GM23338 (cell line): ENCODE measurements around the gene POLA1. TPM values are rescaled to one million over a fixed set of nuclear protein-coding genes. Genes with fewer than 3 reads are reported as not detected.

Experiments
- ATAC-seq: fragments of 200-7000 bp; cut with Tn5 transposase; 3 replicates; pipeline ENCODE4 v1.9.1; 2020
- DNase-seq: peaks from one replicate; pipeline ENCODE4 v3.0.0-alpha.2; 2015; ENCODE audit warnings: low spot score
- H2AFZ ChIP-seq: fragments of 200-600 bp; sonication (generic); 2 replicates; pipeline ENCODE4 v1.8.0; 2016; ENCODE audit warnings: antibody characterized with exemption, mild to moderate bottlenecking, moderate library complexity
- H3F3A ChIP-seq: fragments of 200-600 bp; sonication (generic); replicated peaks from 2 replicates; pipeline ENCODE4 v1.8.0; 2017; ENCODE audit warnings: antibody characterized with exemption, mixed run types, low read depth
- H3K27ac ChIP-seq: fragments of 200-600 bp; sonication (generic); 2 replicates; pipeline ENCODE4 v1.6.1; 2016; ENCODE audit warnings: low read depth
- H3K27me3 ChIP-seq: fragments of 200-600 bp; sonication (generic); 2 replicates; pipeline ENCODE4 v1.8.0; 2016; ENCODE audit warnings: mild to moderate bottlenecking, mixed run types, moderate library complexity; ENCODE audit not compliant: insufficient read depth
- H3K36me3 ChIP-seq: fragments of 200-600 bp; sonication (generic); 2 replicates; pipeline ENCODE4 v1.8.0; 2016; ENCODE audit warnings: mild to moderate bottlenecking; ENCODE audit not compliant: insufficient read depth
- H3K4me1 ChIP-seq: fragments of 200-600 bp; sonication (generic); 2 replicates; pipeline ENCODE4 v1.8.0; 2016; ENCODE audit warnings: mild to moderate bottlenecking, moderate library complexity; ENCODE audit not compliant: insufficient read depth
- H3K4me2 ChIP-seq: fragments of 200-600 bp; sonication (generic); 2 replicates; pipeline ENCODE4 v1.7.1; 2017; ENCODE audit warnings: mixed run types
- H3K4me3 ChIP-seq: fragments of 200-600 bp; sonication (generic); 2 replicates; pipeline ENCODE4 v1.6.1; 2016; ENCODE audit warnings: mixed run types
- H3K79me2 ChIP-seq: fragments of 200-600 bp; sonication (generic); replicated peaks from 2 replicates; pipeline ENCODE4 v1.8.0; 2017; ENCODE audit warnings: mild to moderate bottlenecking; ENCODE audit not compliant: insufficient read depth
- H3K9me2 ChIP-seq: fragments of 200-600 bp; sonication (generic); 2 replicates; pipeline ENCODE4 v1.8.0; 2017; ENCODE audit not compliant: insufficient read depth
- H4K20me1 ChIP-seq: fragments of 200-600 bp; sonication (generic); replicated peaks from 2 replicates; pipeline ENCODE4 v1.8.0; 2017; ENCODE audit warnings: mild to moderate bottlenecking; ENCODE audit not compliant: insufficient read depth
- H3K27ac Mint-ChIP-seq: 2 replicates; pipeline ENCODE4 v1.8.0; 2020; ENCODE audit warnings: inconsistent platforms, mild to moderate bottlenecking, moderate library complexity, mixed read lengths
- H3K27me3 Mint-ChIP-seq: 3 replicates; pipeline ENCODE4 v1.8.0; 2022; ENCODE audit warnings: low read depth, mild to moderate bottlenecking, moderate library complexity, mixed read lengths, inconsistent platforms; ENCODE audit not compliant: insufficient read depth, poor library complexity
- H3K36me3 Mint-ChIP-seq: 3 replicates; pipeline ENCODE4 v1.8.0; 2021; ENCODE audit warnings: low read depth, mild to moderate bottlenecking, inconsistent platforms, moderate library complexity, mixed read lengths
- H3K4me1 Mint-ChIP-seq: 3 replicates; pipeline ENCODE4 v1.8.0; 2020; ENCODE audit warnings: mild to moderate bottlenecking, inconsistent platforms, mixed read lengths
- H3K4me3 Mint-ChIP-seq: 3 replicates; pipeline ENCODE4 v1.8.0; 2021; ENCODE audit warnings: moderate library complexity, mild to moderate bottlenecking, inconsistent platforms, mixed read lengths
- H3K9me3 Mint-ChIP-seq: 3 replicates; pipeline ENCODE4 v1.8.0; 2020; ENCODE audit warnings: moderate library complexity, mild to moderate bottlenecking, inconsistent platforms, mixed read lengths
- CREB1 ChIP-seq: fragments of 250-450 bp; sonication (Bioruptor Pico); IDR thresholded peaks from 2 replicates; pipeline ENCODE4 v1.5.0; 2020; ENCODE audit warnings: low read depth, mild to moderate bottlenecking, moderate library complexity
- EZH2 ChIP-seq: fragments of 200-600 bp; sonication (generic); IDR thresholded peaks from one replicate; pipeline ENCODE4 v1.8.0; 2017; ENCODE audit warnings: antibody characterized with exemption, mild to moderate bottlenecking, low read depth; ENCODE audit not compliant: unreplicated experiment
- NANOG ChIP-seq: IDR thresholded peaks from 2 replicates; pipeline ENCODE4 v1.6.1; 2016; ENCODE audit warnings: antibody characterized with exemption, borderline replicate concordance
- POLR2AphosphoS5 ChIP-seq: IDR thresholded peaks from 2 replicates; pipeline ENCODE4 v1.6.1; 2016; ENCODE audit warnings: antibody characterized with exemption, low read depth
- STAT1 ChIP-seq: IDR thresholded peaks from one replicate; pipeline ENCODE4 v1.6.1; 2016; ENCODE audit warnings: antibody characterized with exemption; ENCODE audit not compliant: unreplicated experiment
- ZNF114 ChIP-seq: fragments of 250-450 bp; sonication (Bioruptor Pico); IDR thresholded peaks from 2 replicates; pipeline ENCODE4 v1.5.0; 2020; ENCODE audit warnings: mild to moderate bottlenecking, moderate library complexity
- polyA plus RNA-seq: library from polyadenylated mRNA; unstranded; fragments of >200 nt; fragmentation: Nextera tagmentation; extraction: Ambion mirVana; gene quantifications from 2 replicates; pipeline ENCODE4 v1.2.1, GENCODE V29; 2016
- total RNA-seq: library from RNA; depleted of rRNA; stranded (reverse); fragments of >200 nt; shearing (Covaris generic); gene quantifications from 2 replicates; pipeline ENCODE4 v1.2.3, GENCODE V29; 2014
- TF ChIP-seq, protein P1 (sequence below): fragments of 250-450 bp; sonication (Bioruptor Pico); IDR thresholded peaks from 2 replicates; pipeline ENCODE4 v1.5.0; 2020; ENCODE audit warnings: mild to moderate bottlenecking, moderate library complexity
- TF ChIP-seq, protein P2 (sequence below): IDR thresholded peaks from 2 replicates; pipeline ENCODE4 v1.6.1; 2016; ENCODE audit warnings: antibody characterized with exemption
- TF ChIP-seq, protein P3 (sequence below), 2 experiments: fragments of 200-600 bp in 1 of 2; sonication (generic) in 1 of 2; conservative IDR thresholded peaks; 2 replicates each; pipeline versions ENCODE4 v1.5.1 to v1.6.1; 2016 to 2017; ENCODE audit warnings: antibody characterized with exemption in 2 of 2, low read depth in 2 of 2, mild to moderate bottlenecking in 2 of 2, moderate library complexity in 1 of 2

The POLA1 gene
- total and polyA plus RNA-seq, 2 experiments from 2014 or later: 12.6 to 36.6 TPM

DNA sequence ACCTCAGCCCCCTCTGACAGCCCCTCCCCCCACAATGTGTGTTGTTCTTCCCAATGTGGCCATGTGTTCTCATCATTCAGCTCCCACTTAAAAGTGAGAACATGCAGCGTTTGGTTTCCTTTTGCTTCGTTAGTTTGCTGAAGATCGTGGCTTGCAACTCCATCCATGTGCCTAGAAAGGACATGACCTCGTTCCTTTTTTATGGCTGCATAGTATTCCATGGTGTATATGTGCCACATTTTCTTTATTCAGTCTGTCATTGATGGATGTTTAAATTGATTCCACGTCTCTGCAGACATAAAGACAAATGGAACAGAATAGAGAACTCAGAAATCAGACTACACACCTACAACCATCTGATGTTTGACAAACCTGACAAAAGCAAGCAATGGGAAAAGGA is 276.1 kb downstream of the POLA1 start (continued):
- TF ChIP-seq, protein P1, sequence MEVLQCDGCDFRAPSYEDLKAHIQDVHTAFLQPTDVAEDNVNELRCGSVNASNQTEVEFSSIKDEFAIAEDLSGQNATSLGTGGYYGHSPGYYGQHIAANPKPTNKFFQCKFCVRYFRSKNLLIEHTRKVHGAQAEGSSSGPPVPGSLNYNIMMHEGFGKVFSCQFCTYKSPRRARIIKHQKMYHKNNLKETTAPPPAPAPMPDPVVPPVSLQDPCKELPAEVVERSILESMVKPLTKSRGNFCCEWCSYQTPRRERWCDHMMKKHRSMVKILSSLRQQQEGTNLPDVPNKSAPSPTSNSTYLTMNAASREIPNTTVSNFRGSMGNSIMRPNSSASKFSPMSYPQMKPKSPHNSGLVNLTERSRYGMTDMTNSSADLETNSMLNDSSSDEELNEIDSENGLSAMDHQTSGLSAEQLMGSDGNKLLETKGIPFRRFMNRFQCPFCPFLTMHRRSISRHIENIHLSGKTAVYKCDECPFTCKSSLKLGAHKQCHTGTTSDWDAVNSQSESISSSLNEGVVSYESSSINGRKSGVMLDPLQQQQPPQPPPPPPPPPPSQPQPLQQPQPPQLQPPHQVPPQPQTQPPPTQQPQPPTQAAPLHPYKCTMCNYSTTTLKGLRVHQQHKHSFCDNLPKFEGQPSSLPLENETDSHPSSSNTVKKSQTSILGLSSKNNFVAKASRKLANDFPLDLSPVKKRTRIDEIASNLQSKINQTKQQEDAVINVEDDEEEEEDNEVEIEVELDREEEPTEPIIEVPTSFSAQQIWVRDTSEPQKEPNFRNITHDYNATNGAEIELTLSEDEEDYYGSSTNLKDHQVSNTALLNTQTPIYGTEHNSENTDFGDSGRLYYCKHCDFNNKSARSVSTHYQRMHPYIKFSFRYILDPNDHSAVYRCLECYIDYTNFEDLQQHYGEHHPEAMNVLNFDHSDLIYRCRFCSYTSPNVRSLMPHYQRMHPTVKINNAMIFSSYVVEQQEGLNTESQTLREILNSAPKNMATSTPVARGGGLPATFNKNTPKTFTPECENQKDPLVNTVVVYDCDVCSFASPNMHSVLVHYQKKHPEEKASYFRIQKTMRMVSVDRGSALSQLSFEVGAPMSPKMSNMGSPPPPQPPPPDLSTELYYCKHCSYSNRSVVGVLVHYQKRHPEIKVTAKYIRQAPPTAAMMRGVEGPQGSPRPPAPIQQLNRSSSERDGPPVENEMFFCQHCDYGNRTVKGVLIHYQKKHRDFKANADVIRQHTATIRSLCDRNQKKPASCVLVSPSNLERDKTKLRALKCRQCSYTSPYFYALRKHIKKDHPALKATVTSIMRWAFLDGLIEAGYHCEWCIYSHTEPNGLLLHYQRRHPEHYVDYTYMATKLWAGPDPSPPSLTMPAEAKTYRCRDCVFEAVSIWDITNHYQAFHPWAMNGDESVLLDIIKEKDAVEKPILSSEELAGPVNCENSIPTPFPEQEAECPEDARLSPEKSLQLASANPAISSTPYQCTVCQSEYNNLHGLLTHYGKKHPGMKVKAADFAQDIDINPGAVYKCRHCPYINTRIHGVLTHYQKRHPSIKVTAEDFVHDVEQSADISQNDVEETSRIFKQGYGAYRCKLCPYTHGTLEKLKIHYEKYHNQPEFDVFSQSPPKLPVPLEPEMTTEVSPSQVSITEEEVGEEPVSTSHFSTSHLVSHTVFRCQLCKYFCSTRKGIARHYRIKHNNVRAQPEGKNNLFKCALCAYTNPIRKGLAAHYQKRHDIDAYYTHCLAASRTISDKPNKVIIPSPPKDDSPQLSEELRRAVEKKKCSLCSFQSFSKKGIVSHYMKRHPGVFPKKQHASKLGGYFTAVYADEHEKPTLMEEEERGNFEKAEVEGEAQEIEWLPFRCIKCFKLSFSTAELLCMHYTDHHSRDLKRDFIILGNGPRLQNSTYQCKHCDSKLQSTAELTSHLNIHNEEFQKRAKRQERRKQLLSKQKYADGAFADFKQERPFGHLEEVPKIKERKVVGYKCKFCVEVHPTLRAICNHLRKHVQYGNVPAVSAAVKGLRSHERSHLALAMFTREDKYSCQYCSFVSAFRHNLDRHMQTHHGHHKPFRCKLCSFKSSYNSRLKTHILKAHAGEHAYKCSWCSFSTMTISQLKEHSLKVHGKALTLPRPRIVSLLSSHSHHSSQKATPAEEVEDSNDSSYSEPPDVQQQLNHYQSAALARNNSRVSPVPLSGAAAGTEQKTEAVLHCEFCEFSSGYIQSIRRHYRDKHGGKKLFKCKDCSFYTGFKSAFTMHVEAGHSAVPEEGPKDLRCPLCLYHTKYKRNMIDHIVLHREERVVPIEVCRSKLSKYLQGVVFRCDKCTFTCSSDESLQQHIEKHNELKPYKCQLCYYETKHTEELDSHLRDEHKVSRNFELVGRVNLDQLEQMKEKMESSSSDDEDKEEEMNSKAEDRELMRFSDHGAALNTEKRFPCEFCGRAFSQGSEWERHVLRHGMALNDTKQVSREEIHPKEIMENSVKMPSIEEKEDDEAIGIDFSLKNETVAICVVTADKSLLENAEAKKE: no peak
- TF ChIP-seq NANOG (no peak), STAT1 (no peak), ZNF114 (CRISPR knock-in tag) (no peak), POLR2AphosphoS5 (no peak), EZH2 (no peak), CREB1 (CRISPR knock-in tag) (no peak)
- TF ChIP-seq, protein P2, sequence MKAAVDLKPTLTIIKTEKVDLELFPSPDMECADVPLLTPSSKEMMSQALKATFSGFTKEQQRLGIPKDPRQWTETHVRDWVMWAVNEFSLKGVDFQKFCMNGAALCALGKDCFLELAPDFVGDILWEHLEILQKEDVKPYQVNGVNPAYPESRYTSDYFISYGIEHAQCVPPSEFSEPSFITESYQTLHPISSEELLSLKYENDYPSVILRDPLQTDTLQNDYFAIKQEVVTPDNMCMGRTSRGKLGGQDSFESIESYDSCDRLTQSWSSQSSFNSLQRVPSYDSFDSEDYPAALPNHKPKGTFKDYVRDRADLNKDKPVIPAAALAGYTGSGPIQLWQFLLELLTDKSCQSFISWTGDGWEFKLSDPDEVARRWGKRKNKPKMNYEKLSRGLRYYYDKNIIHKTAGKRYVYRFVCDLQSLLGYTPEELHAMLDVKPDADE: no peak

DNA sequence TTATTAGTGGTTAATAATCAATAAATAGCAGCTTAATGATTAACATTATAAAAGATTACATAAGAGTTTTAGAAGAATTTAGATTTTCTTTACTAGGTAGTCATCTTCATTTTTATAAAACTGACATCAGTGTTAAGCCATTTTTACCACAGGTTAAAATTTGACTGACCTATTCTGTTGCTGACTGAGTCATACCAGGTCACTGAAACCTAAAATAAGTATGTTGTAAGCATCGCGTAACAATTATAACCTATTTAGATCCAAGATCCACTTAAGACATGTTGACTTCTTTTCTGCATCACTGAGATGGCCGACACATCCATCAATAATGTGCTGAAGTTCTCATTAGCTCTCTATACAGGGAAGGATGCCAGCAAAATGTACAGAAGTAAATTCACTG is 285.4 kb downstream of the POLA1 start:
- Histone ChIP-seq H2AFZ (no peak overlapping the region), H4K20me1 (no peaks in the 10 kb centered on the region), H3K4me3 (no peak overlapping the region), H3K4me1 (no peaks in the 10 kb centered on the region), H3K79me2 (no peaks in the 10 kb centered on the region), H3K36me3 (no peaks in the 10 kb centered on the region), H3F3A (no peaks in the 10 kb centered on the region), H3K9me2 (no peaks in the 10 kb centered on the region), H3K27ac (no peak overlapping the region), H3K4me2 (no peak overlapping the region), H3K27me3 (no peaks in the 10 kb centered on the region)
- H3K9me3 Mint-ChIP-seq: no peaks in the 10 kb centered on the region
- DNase-seq: no peak
- no peak overlapping the region for H3K4me3 Mint-ChIP-seq
- no peaks in the 10 kb centered on the region for H3K27me3 Mint-ChIP-seq
- no peak overlapping the region for H3K27ac Mint-ChIP-seq
- ATAC-seq: no peak
- H3K4me1 Mint-ChIP-seq: peaks cover 6% of the 10 kb centered on the region; the same call in 1 of the 3 replicates
- H3K36me3 Mint-ChIP-seq: no peaks in the 10 kb centered on the region
- TF ChIP-seq, protein P2: no peak
- TF ChIP-seq CREB1 (CRISPR knock-in tag) (no peak), EZH2 (no peak)
- TF ChIP-seq, protein P3, sequence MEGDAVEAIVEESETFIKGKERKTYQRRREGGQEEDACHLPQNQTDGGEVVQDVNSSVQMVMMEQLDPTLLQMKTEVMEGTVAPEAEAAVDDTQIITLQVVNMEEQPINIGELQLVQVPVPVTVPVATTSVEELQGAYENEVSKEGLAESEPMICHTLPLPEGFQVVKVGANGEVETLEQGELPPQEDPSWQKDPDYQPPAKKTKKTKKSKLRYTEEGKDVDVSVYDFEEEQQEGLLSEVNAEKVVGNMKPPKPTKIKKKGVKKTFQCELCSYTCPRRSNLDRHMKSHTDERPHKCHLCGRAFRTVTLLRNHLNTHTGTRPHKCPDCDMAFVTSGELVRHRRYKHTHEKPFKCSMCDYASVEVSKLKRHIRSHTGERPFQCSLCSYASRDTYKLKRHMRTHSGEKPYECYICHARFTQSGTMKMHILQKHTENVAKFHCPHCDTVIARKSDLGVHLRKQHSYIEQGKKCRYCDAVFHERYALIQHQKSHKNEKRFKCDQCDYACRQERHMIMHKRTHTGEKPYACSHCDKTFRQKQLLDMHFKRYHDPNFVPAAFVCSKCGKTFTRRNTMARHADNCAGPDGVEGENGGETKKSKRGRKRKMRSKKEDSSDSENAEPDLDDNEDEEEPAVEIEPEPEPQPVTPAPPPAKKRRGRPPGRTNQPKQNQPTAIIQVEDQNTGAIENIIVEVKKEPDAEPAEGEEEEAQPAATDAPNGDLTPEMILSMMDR (conservative IDR thresholded peaks at IDR 0.05; ENCODE audit: low read depth in 2 of 2): no peak
